IMR-90 (cell line): ENCODE measurements around the gene COG1. TPM values are rescaled to one million over a fixed set of nuclear protein-coding genes. Genes with fewer than 3 reads are reported as not detected.

Experiments
- ATAC-seq: fragments of 200-7000 bp; cut with Tn5 transposase; 2 replicates; pipeline ENCODE4 v1.9.1; 2020; ENCODE audit warnings: low read depth, mild to moderate bottlenecking, moderate library complexity
- BruUV-seq: library from RNA; stranded (reverse); fragments of 400-500 nt; replicated peaks from 2 replicates; lab custom pipeline; 2021; lab: Mats Ljungman, UMichigan
- CTCF ChIA-PET: fragments of 300-600 bp; formaldehyde crosslinking; extraction: SDS; loops from one replicate; lab custom pipeline; 2021; ENCODE audit warnings: antibody characterized with exemption; lab: Yijun Ruan, JAX
- POLR2A ChIA-PET: fragments of 300-600 bp; sonication (Branson Sonifier 250); formaldehyde crosslinking; loops from one replicate; lab custom pipeline; 2022; ENCODE audit warnings: antibody characterized with exemption; ENCODE audit not compliant: unreplicated experiment; lab: Charles Lee
- DNase-seq: peaks from one replicate; pipeline ENCODE4 v3.0.0; 2013
- H2AFZ ChIP-seq: replicated peaks from 2 replicates; pipeline ENCODE3; 2013; ENCODE audit warnings: low read length, mild to moderate bottlenecking; ENCODE audit not compliant: poor library complexity
- H2AK5ac ChIP-seq: 2 replicates; pipeline ENCODE4 v1.6.1; 2013; ENCODE audit warnings: low read depth, low read length, inconsistent platforms
- H2AK9ac ChIP-seq: replicated peaks from 2 replicates; pipeline ENCODE3; 2013; ENCODE audit warnings: mild to moderate bottlenecking, low read depth, low read length, moderate library complexity; ENCODE audit not compliant: poor library complexity
- H2BK120ac ChIP-seq: 2 replicates; pipeline ENCODE4 v1.6.1; 2013; ENCODE audit warnings: low read depth, low read length, inconsistent platforms
- H2BK15ac ChIP-seq: 3 replicates; pipeline ENCODE4 v1.6.1; 2013; ENCODE audit warnings: low read depth, low read length, inconsistent platforms
- H2BK20ac ChIP-seq: 2 replicates; pipeline ENCODE4 v1.6.1; 2013; ENCODE audit warnings: low read depth, mild to moderate bottlenecking, inconsistent platforms, low read length, moderate library complexity
- H2BK5ac ChIP-seq: 2 replicates; pipeline ENCODE4 v1.6.1; 2013; ENCODE audit warnings: mild to moderate bottlenecking, low read depth, low read length, inconsistent platforms; ENCODE audit not compliant: poor library complexity, severe bottlenecking
- H3K14ac ChIP-seq: replicated peaks from 2 replicates; pipeline ENCODE4 v1.6.1; 2013; ENCODE audit warnings: low read depth, low read length, inconsistent platforms
- H3K18ac ChIP-seq: 2 replicates; pipeline ENCODE4 v1.6.1; 2013; ENCODE audit warnings: low read depth, low read length, control low read depth
- H3K23ac ChIP-seq: 2 replicates; pipeline ENCODE4 v1.6.1; 2013; ENCODE audit warnings: low read depth, low read length, inconsistent platforms
- H3K27ac ChIP-seq: 2 replicates; pipeline ENCODE4 v1.5.1; 2013; ENCODE audit warnings: mild to moderate bottlenecking, control low read depth, low read length; ENCODE audit not compliant: insufficient read depth
- H3K27me3 ChIP-seq: 2 replicates; pipeline ENCODE4 v1.6.1; 2013; ENCODE audit warnings: low read length; ENCODE audit not compliant: control insufficient read depth, insufficient read depth
- H3K36me3 ChIP-seq: 2 replicates; pipeline ENCODE4 v1.6.1; 2013; ENCODE audit warnings: low read length, mixed read lengths; ENCODE audit not compliant: control insufficient read depth, insufficient read depth
- H3K4ac ChIP-seq: 2 replicates; pipeline ENCODE4 v1.6.1; 2013; ENCODE audit warnings: low read depth, low read length, inconsistent platforms
- H3K4me1 ChIP-seq: 2 replicates; pipeline ENCODE4 v1.6.1; 2013; ENCODE audit warnings: low read length, mixed read lengths; ENCODE audit not compliant: control insufficient read depth, insufficient read depth
- H3K4me2 ChIP-seq: 2 replicates; pipeline ENCODE4 v1.6.1; 2013; ENCODE audit warnings: low read depth, mild to moderate bottlenecking, control low read depth, low read length, moderate library complexity
- H3K4me3 ChIP-seq: 2 replicates; pipeline ENCODE4 v1.5.1; 2013; ENCODE audit warnings: low read depth, mild to moderate bottlenecking, control low read depth, low read length, moderate library complexity; ENCODE audit not compliant: insufficient read depth
- H3K56ac ChIP-seq: 2 replicates; pipeline ENCODE4 v1.6.1; 2013; ENCODE audit warnings: low read length, inconsistent platforms; ENCODE audit not compliant: insufficient read depth; ENCODE audit errors: extremely low read depth
- H3K79me1 ChIP-seq, 2 experiments: 2 replicates each; pipeline ENCODE4 v1.6.1; 2013; ENCODE audit warnings: low read length in 2 of 2, inconsistent platforms in 1 of 2, low read depth in 1 of 2
- H3K9ac ChIP-seq: 2 replicates; pipeline ENCODE4 v1.6.1; 2013; ENCODE audit warnings: low read depth, low read length, control low read depth
- H3K9me1 ChIP-seq: 2 replicates; pipeline ENCODE4 v1.6.1; 2013; ENCODE audit warnings: low read length, inconsistent platforms; ENCODE audit not compliant: insufficient read depth
- H3K9me3 ChIP-seq: 2 replicates; pipeline ENCODE4 v1.6.1; 2013; ENCODE audit warnings: low read length; ENCODE audit not compliant: control insufficient read depth, insufficient read depth
- H4K20me1 ChIP-seq: 2 replicates; pipeline ENCODE4 v1.6.1; 2013; ENCODE audit warnings: low read length, inconsistent platforms; ENCODE audit not compliant: insufficient read depth
- H4K5ac ChIP-seq: 2 replicates; pipeline ENCODE4 v1.6.1; 2013; ENCODE audit warnings: mild to moderate bottlenecking, low read depth, low read length, control low read depth
- H4K8ac ChIP-seq, 2 experiments: 2 replicates each; pipeline ENCODE4 v1.6.1; 2013; ENCODE audit warnings: low read depth in 2 of 2, low read length in 2 of 2, control low read depth in 1 of 2, inconsistent platforms in 1 of 2
- H4K91ac ChIP-seq: 2 replicates; pipeline ENCODE4 v1.6.1; 2013; ENCODE audit warnings: low read depth, low read length, inconsistent platforms; ENCODE audit not compliant: insufficient read depth
- BHLHE40 ChIP-seq: fragments of 150-350 bp; IDR thresholded peaks from 2 replicates; pipeline ENCODE4 v1.6.1; 2016; ENCODE audit warnings: mild to moderate bottlenecking, low read depth, low read length
- CEBPB ChIP-seq: IDR thresholded peaks from 2 replicates; pipeline ENCODE4 v1.6.1; 2012; ENCODE audit warnings: low read depth, low read length, improper control_type of control experiment
- ELK1 ChIP-seq: fragments of 150-350 bp; IDR thresholded peaks from 2 replicates; pipeline ENCODE4 v1.6.1; 2016; ENCODE audit warnings: low read depth, mild to moderate bottlenecking, low read length, moderate library complexity, borderline replicate concordance
- MXI1 ChIP-seq: IDR thresholded peaks from 2 replicates; pipeline ENCODE4 v1.6.1; 2012; ENCODE audit warnings: low read depth, mild to moderate bottlenecking, low read length, moderate library complexity, borderline replicate concordance
- NFE2L2 ChIP-seq: fragments of 150-350 bp; IDR thresholded peaks from 2 replicates; pipeline ENCODE4 v1.6.1; 2016; ENCODE audit warnings: low read depth, mild to moderate bottlenecking, low read length
- POLR2A ChIP-seq: IDR thresholded peaks from 2 replicates; pipeline ENCODE4 v1.6.1; 2012; ENCODE audit warnings: mild to moderate bottlenecking, low read depth, low read length
- RAD21 ChIP-seq: IDR thresholded peaks from 2 replicates; pipeline ENCODE4 v1.6.1; 2012; ENCODE audit warnings: low read length, improper control_type of control experiment
- WGBS, 2 experiments: methylation state at CpG; one replicate each; pipeline versions ENCODE4 v1.1.5 to v1.1.7; 2013; ENCODE audit warnings: missing lambda C conversion rate in 2 of 2; ENCODE audit not compliant: insufficient read length in 1 of 2; ENCODE audit errors: extremely low coverage in 2 of 2; 5-methylcytosine and 5-hydroxymethylcytosine counted together
- dilution Hi-C: fragments of 300-500 bp; cut with HindIII; formaldehyde crosslinking; loops from one replicate; pipeline ENCODE4 v1.14.3; 2018; ENCODE audit warnings: low sequenced_read_pairs; ENCODE audit not compliant: unreplicated experiment
- in situ Hi-C: fragments of 300-500 bp; cut with MboI; formaldehyde crosslinking; loops from 3 replicates; pipeline ENCODE4 v1.14.3; 2019; ENCODE audit warnings: low sequenced_read_pairs, inconsistent platforms, mixed read lengths
- intact Hi-C: fragments of 100-400 bp; cut with micrococcal nuclease; formaldehyde crosslinking; loops from 2 replicates; pipeline ENCODE4 v1.10.0; 2022
- polyA plus RNA-seq, 3 experiments: library from polyadenylated mRNA; depleted of rRNA; stranded (reverse); fragments of >200 nt; gene quantifications; 2 replicates each; pipeline ENCODE4 v1.2.3, GENCODE V29; 2012; ENCODE audit warnings: low replicate concordance in 1 of 3
- total RNA-seq: library from RNA; depleted of rRNA; stranded (reverse); fragments of >200 nt; gene quantifications from 2 replicates; pipeline ENCODE4 v1.2.3, GENCODE V29; 2012

COG1 gene
- total and polyA plus RNA-seq, 2 of the 4 experiments (the other 2 are of a cell fraction): 18.3 to 35.1 TPM

DNA sequence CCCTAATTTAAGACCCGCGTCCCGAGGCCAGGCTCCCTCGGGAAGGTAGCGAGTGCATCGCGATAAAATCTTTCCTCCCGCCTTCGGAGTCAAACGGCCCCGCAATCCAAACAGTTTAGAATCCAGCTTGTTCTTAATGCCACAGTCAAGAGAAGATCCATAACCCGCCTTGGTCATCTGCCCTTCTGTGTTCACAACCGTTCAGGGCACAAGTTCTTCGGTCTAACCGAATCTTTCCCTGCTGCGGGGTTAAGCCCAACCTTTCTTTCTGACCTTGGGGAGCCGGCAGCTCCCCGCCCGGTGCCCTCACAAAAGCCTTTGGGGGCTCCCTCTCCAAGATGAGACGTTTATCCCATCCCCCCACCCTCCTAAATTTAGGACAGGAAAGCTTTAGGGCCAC, 38.5 kb downstream of the COG1 start:
- Histone ChIP-seq H2BK15ac (no peak overlapping the region), H3K9ac (peak overlapping the region; percentile 93), H3K4me2 (peak overlapping the region; percentile 78), H3K9me1 (peaks cover 10% of the 10 kb centered on the region), H3K27ac (peak overlapping the region; percentile 77), H3K23ac (peak overlapping the region; percentile 51), H3K36me3 (peaks cover 2% of the 10 kb centered on the region; the same call in 1 of the 2 replicates), H3K14ac (peak overlapping the region; percentile 53), H4K91ac (peak overlapping the region; percentile 20; the same call in 1 of the 2 replicates), H3K4me1 (peaks cover 13% of the 10 kb centered on the region), H4K5ac (0 out of 2 replicates have a peak overlapping the region, but pooled peaks have one; percentile 1), H3K18ac (no peak overlapping the region), H2AK9ac (peak overlapping the region; percentile 94), H3K79me1 (peaks cover 37 to 61% of the 10 kb centered on the region in 2 experiments; a peak in 3 of 4 replicates), H4K8ac (peak overlapping the region in 1 of 2 experiments; percentile 68; a peak in 1 of 4 replicates), H3K4me3 (peak overlapping the region; percentile 82), H3K27me3 (no peaks in the 10 kb centered on the region), H3K56ac (peak overlapping the region; percentile 58; the same call in 1 of the 2 replicates), H2AK5ac (peak overlapping the region; percentile 63; the same call in 1 of the 2 replicates), H2AFZ (peak overlapping the region; percentile 97), H3K9me3 (no peaks in the 10 kb centered on the region), H2BK5ac (peak overlapping the region; percentile 72), H2BK120ac (peak overlapping the region; percentile 42; the same call in 1 of the 2 replicates), H3K4ac (peak overlapping the region; percentile 69), H4K20me1 (peaks cover 14% of the 10 kb centered on the region; the same call in 1 of the 2 replicates), H2BK20ac (no peak overlapping the region)
- intact Hi-C loops: loop anchor here (5.0 kb wide), 2 partner anchors 504 to 669 kb away; no protein-coding TSS in a partner anchor
- peak; percentile 25 for DNase-seq
- ChIA-PET CTCF (interaction anchor here (1.0 to 1.1 kb wide), 2 partner anchors 506 to 671 kb away, joined by 3 read pairs; no protein-coding TSS in a partner anchor), POLR2A (interaction anchor here (0.6 kb wide), 1 partner anchor 36 kb away, joined by 4 read pairs; no protein-coding TSS in a partner anchor)
- BruUV-seq: no TSS peak
- WGBS, 2 experiments: 3% methylated on average over 11 of the region's 20 CpGs; no CpG with 5 or more reads in 1 of the 2 experiments
- TF ChIP-seq MXI1 (no peak), CEBPB (no peak), ELK1 (no peak), POLR2A (no peak), RAD21 (no peak), NFE2L2 (no peak), BHLHE40 (no peak)
- in situ Hi-C loops: no loop called here
- no peak for ATAC-seq
- dilution Hi-C loops: no loop called here
